ENCODE data around the gene NOVA2.

The NOVA2 gene

GRCh38 chr19:45927565-45928261, 46.0 kb downstream of the NOVA2 start:
- H3K4me3 ChIP-seq (ENCODE audit: low read length), result peak overlapping the region; percentile 45
- peak overlapping the region; percentile 75; the same call in 1 of the 2 replicates for H3K4me2 ChIP-seq (ENCODE audit: low read depth, low read length)
- no peaks in the 10 kb centered on the region for H3K9me3 ChIP-seq (replicated peaks; ENCODE audit: insufficient read depth, low read length)
- no peaks in the 10 kb centered on the region for H3F3A ChIP-seq (ENCODE audit: insufficient read depth, low read length)
- H3K9ac ChIP-seq (ENCODE audit: low read length), result peak overlapping the region; percentile 8; the same call in 1 of the 2 replicates
- H3K36me3 ChIP-seq (replicated peaks; ENCODE audit: insufficient read depth, low read length), result no peaks in the 10 kb centered on the region
- H3K79me2 ChIP-seq (ENCODE audit: low read length), result no peaks in the 10 kb centered on the region
- DNase-seq, result peak; percentile 97
- no peaks in the 10 kb centered on the region for H3K9me2 ChIP-seq (replicated peaks; ENCODE audit: insufficient read depth, low read length)
- 0 out of 2 replicates have a peak, but pooled peaks cover 4% of the 10 kb centered on the region for H3K4me1 ChIP-seq (ENCODE audit: low read length)
- H3K27ac ChIP-seq (ENCODE audit: low read length), result no peak overlapping the region
- peaks cover 67% of the 10 kb centered on the region for H3K27me3 ChIP-seq (replicated peaks; ENCODE audit: insufficient read depth, low read length)
- H2AFZ ChIP-seq (ENCODE audit: low read length), result peak overlapping the region; percentile 59
- no peaks in the 10 kb centered on the region for H4K20me1 ChIP-seq (ENCODE audit: insufficient read depth, low read length)
- TF ChIP-seq EZH2 (optimal IDR thresholded peaks at IDR 0.05; ENCODE audit: low read depth, low read length) (no peak), EZH2phosphoT487 (IDR thresholded peaks at IDR 0.05; ENCODE audit: low read length) (no peak)
- TF ChIP-seq, protein P1, sequence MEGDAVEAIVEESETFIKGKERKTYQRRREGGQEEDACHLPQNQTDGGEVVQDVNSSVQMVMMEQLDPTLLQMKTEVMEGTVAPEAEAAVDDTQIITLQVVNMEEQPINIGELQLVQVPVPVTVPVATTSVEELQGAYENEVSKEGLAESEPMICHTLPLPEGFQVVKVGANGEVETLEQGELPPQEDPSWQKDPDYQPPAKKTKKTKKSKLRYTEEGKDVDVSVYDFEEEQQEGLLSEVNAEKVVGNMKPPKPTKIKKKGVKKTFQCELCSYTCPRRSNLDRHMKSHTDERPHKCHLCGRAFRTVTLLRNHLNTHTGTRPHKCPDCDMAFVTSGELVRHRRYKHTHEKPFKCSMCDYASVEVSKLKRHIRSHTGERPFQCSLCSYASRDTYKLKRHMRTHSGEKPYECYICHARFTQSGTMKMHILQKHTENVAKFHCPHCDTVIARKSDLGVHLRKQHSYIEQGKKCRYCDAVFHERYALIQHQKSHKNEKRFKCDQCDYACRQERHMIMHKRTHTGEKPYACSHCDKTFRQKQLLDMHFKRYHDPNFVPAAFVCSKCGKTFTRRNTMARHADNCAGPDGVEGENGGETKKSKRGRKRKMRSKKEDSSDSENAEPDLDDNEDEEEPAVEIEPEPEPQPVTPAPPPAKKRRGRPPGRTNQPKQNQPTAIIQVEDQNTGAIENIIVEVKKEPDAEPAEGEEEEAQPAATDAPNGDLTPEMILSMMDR (IDR thresholded peaks at IDR 0.05; ENCODE audit: low read length), result no peak

- peaks cover 4% of the 10 kb centered on the region; the same call in 1 of the 2 replicates for H3K4me1 ChIP-seq (ENCODE audit: low read length)
- TF ChIP-seq EZH2 (optimal IDR thresholded peaks at IDR 0.05; ENCODE audit: low read depth, low read length) (no peak), EZH2phosphoT487 (IDR thresholded peaks at IDR 0.05; ENCODE audit: low read length) (no peak)
- TF ChIP-seq, protein P1 (IDR thresholded peaks at IDR 0.05; ENCODE audit: low read length), result no peak
- peaks cover 59% of the 10 kb centered on the region for H3K27me3 ChIP-seq (replicated peaks; ENCODE audit: insufficient read depth, low read length)
- H3K27ac ChIP-seq (ENCODE audit: low read length), result no peak overlapping the region
- H4K20me1 ChIP-seq (ENCODE audit: insufficient read depth, low read length), result no peaks in the 10 kb centered on the region
- H3K36me3 ChIP-seq (replicated peaks; ENCODE audit: insufficient read depth, low read length), result no peaks in the 10 kb centered on the region
- H3K9me3 ChIP-seq (replicated peaks; ENCODE audit: insufficient read depth, low read length), result no peaks in the 10 kb centered on the region
- H3K4me2 ChIP-seq (ENCODE audit: low read depth, low read length), result no peak overlapping the region
- no peak for DNase-seq
- no peaks in the 10 kb centered on the region for H3K79me2 ChIP-seq (ENCODE audit: low read length)
- H2AFZ ChIP-seq (ENCODE audit: low read length), result no peak overlapping the region
- H3K4me3 ChIP-seq (ENCODE audit: low read length), result no peak overlapping the region
- no peak overlapping the region for H3K9ac ChIP-seq (ENCODE audit: low read length)
- H3F3A ChIP-seq (ENCODE audit: insufficient read depth, low read length), result no peaks in the 10 kb centered on the region
- H3K9me2 ChIP-seq (replicated peaks; ENCODE audit: insufficient read depth, low read length), result no peaks in the 10 kb centered on the region
Measured at GRCh38 chr19:45924891-45925447, 48.7 kb downstream of the NOVA2 start.

DNA sequence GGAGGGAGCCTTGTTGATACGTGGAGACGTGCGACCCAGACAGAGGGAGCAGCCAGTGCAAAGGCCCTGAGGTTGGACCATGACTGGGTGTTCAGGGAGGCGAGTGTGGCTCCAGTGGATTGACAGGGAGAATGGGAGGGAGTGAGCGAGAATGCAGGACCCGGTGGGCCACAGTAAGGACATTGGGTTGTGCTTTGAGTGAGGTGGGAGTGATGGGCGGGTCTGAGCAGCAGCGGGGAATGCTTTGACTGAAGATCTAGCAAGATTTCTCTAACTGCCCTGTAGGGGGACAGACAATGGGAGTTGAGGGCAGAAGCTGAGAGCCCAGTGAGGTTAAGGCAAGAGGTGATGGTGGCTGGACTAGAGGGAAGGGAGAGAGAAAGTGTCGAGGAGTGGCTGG, 51.4 kb downstream of the NOVA2 start:
- no peak overlapping the region for H3K4me3 ChIP-seq (ENCODE audit: low read length)
- no peaks in the 10 kb centered on the region for H3K9me2 ChIP-seq (replicated peaks; ENCODE audit: insufficient read depth, low read length)
- H3K4me2 ChIP-seq (ENCODE audit: low read depth, low read length), result no peak overlapping the region
- H3K27me3 ChIP-seq (replicated peaks; ENCODE audit: insufficient read depth, low read length), result peaks cover 70% of the 10 kb centered on the region
- H3K79me2 ChIP-seq (ENCODE audit: low read length), result no peaks in the 10 kb centered on the region
- no peaks in the 10 kb centered on the region for H3K9me3 ChIP-seq (replicated peaks; ENCODE audit: insufficient read depth, low read length)
- H4K20me1 ChIP-seq (ENCODE audit: insufficient read depth, low read length), result no peaks in the 10 kb centered on the region
- H3K9ac ChIP-seq (ENCODE audit: low read length), result no peak overlapping the region
- TF ChIP-seq, protein P1 (IDR thresholded peaks at IDR 0.05; ENCODE audit: low read length), result peak; percentile 7; the same call in 1 of the 2 replicates
- TF ChIP-seq EZH2 (optimal IDR thresholded peaks at IDR 0.05; ENCODE audit: low read depth, low read length), result no peak
- no peak for TF ChIP-seq EZH2phosphoT487 (IDR thresholded peaks at IDR 0.05; ENCODE audit: low read length)
- no peaks in the 10 kb centered on the region for H3F3A ChIP-seq (ENCODE audit: insufficient read depth, low read length)
- H3K27ac ChIP-seq (ENCODE audit: low read length), result no peak overlapping the region
- H3K36me3 ChIP-seq (replicated peaks; ENCODE audit: insufficient read depth, low read length), result no peaks in the 10 kb centered on the region
- no peaks in the 10 kb centered on the region; the same call in 1 of the 2 replicates for H3K4me1 ChIP-seq (ENCODE audit: low read length)
- no peak for DNase-seq
- H2AFZ ChIP-seq (ENCODE audit: low read length), result no peak overlapping the region
